Measurements from ENCODE around the gene CD109.

- TF ChIP-seq POLR2A (IDR thresholded peaks at IDR 0.05) (no peak), CTCF (IDR thresholded peaks at IDR 0.05) (no peak)
These were observed 174.9 kb downstream of the CD109 start for GRCh38 chr6:73870907-73871306.
